Smooth muscle cell (in vitro differentiated cells): ENCODE measurements around the gene HMX2. TPM values are rescaled to one million over a fixed set of nuclear protein-coding genes. Genes with fewer than 3 reads are reported as not detected.

Experiments
- DNase-seq: peaks from one replicate; lab custom pipeline; 2025; ENCODE audit not compliant: unreplicated experiment; lab: John Stamatoyannopoulos, UW
- H2AFZ ChIP-seq: fragments of 200-600 bp; sonication (generic); 2 replicates; pipeline ENCODE4 v1.6.0; 2016; ENCODE audit warnings: antibody characterized with exemption, low read depth, mild to moderate bottlenecking
- H3F3A ChIP-seq: fragments of 200-600 bp; sonication (generic); 2 replicates; pipeline ENCODE4 v1.6.0; 2017; ENCODE audit warnings: antibody characterized with exemption, low read depth
- H3K27ac ChIP-seq: fragments of 200-600 bp; sonication (generic); 2 replicates; pipeline ENCODE4 v1.5.1; 2016; ENCODE audit warnings: low read depth, mild to moderate bottlenecking
- H3K27me3 ChIP-seq: fragments of 200-600 bp; sonication (generic); 2 replicates; pipeline ENCODE4 v1.6.1; 2016; ENCODE audit warnings: low read depth, mild to moderate bottlenecking
- H3K36me3 ChIP-seq: fragments of 200-600 bp; sonication (generic); 2 replicates; pipeline ENCODE4 v1.5.1; 2016; ENCODE audit warnings: low read depth
- H3K4me1 ChIP-seq: fragments of 200-600 bp; sonication (generic); 2 replicates; pipeline ENCODE4 v1.5.1; 2016; ENCODE audit warnings: low read depth
- H3K4me2 ChIP-seq: fragments of 200-600 bp; sonication (generic); 2 replicates; pipeline ENCODE4 v1.6.0; 2016; ENCODE audit warnings: mild to moderate bottlenecking
- H3K4me3 ChIP-seq: fragments of 200-600 bp; sonication (generic); 2 replicates; pipeline ENCODE4 v1.5.1; 2016; ENCODE audit warnings: mild to moderate bottlenecking
- H3K79me2 ChIP-seq: fragments of 200-600 bp; sonication (generic); 2 replicates; pipeline ENCODE4 v1.6.0; 2016; ENCODE audit warnings: low read depth, mild to moderate bottlenecking
- H3K9ac ChIP-seq: fragments of 200-600 bp; sonication (generic); 2 replicates; pipeline ENCODE4 v1.6.0; 2016; ENCODE audit warnings: low read depth
- H3K9me3 ChIP-seq: fragments of 200-600 bp; sonication (generic); replicated peaks from 2 replicates; pipeline ENCODE4 v1.5.1; 2016; ENCODE audit warnings: low read depth
- H4K20me1 ChIP-seq: fragments of 200-600 bp; sonication (generic); 2 replicates; pipeline ENCODE4 v1.6.0; 2016; ENCODE audit warnings: low read depth
- CTCF ChIP-seq: fragments of 200-600 bp; sonication (generic); IDR thresholded peaks from 2 replicates; pipeline ENCODE4 v1.5.1; 2017; ENCODE audit warnings: borderline replicate concordance, mild to moderate bottlenecking, antibody characterized with exemption; ENCODE audit not compliant: insufficient read depth, poor library complexity, severe bottlenecking
- WGBS: methylation state at CpG from one replicate; pipeline ENCODE4 v1.1.7; 2016; ENCODE audit warnings: low lambda C conversion rate; 5-methylcytosine and 5-hydroxymethylcytosine counted together
- polyA plus RNA-seq: library from polyadenylated mRNA; unstranded; fragments of >200 nt; fragmentation: Nextera tagmentation; extraction: Ambion mirVana; gene quantifications from 2 replicates; pipeline ENCODE4 v1.2.1, GENCODE V29; 2016
- total RNA-seq: library from RNA; depleted of rRNA; stranded (reverse); fragments of >200 nt; gene quantifications from 2 replicates; pipeline ENCODE4 v1.2.3, GENCODE V29; 2014

HMX2 gene
- total and polyA plus RNA-seq, 2 experiments from 2014 or later: not detected

GRCh38 chr10:123102673-123103072 is 45.3 kb upstream of the HMX2 start:
- H4K20me1 ChIP-seq: no peaks in the 10 kb centered on the region
- no peaks in the 10 kb centered on the region for H3K36me3 ChIP-seq
- no peaks in the 10 kb centered on the region for H3K9me3 ChIP-seq
- no peaks in the 10 kb centered on the region for H3F3A ChIP-seq
- no peak for DNase-seq
- 58% methylated on average over 2 of the region's 2 CpGs for WGBS
- H3K9ac ChIP-seq: no peak overlapping the region
- H2AFZ ChIP-seq: no peak overlapping the region
- no peak overlapping the region for H3K4me3 ChIP-seq
- H3K27ac ChIP-seq: no peak overlapping the region
- H3K4me2 ChIP-seq: no peak overlapping the region
- TF ChIP-seq CTCF: no peak
- H3K79me2 ChIP-seq: no peaks in the 10 kb centered on the region
- H3K27me3 ChIP-seq: peaks cover 20% of the 10 kb centered on the region
- H3K4me1 ChIP-seq: no peaks in the 10 kb centered on the region

- Histone ChIP-seq H3K27me3 (peaks cover 14% of the 10 kb centered on the region), H3K36me3 (no peaks in the 10 kb centered on the region), H3K79me2 (no peaks in the 10 kb centered on the region), H3K4me1 (no peaks in the 10 kb centered on the region), H3F3A (no peaks in the 10 kb centered on the region), H3K9me3 (no peaks in the 10 kb centered on the region), H4K20me1 (no peaks in the 10 kb centered on the region), H3K4me3 (no peak overlapping the region), H3K9ac (no peak overlapping the region), H2AFZ (no peak overlapping the region), H3K4me2 (no peak overlapping the region), H3K27ac (no peak overlapping the region)
- TF ChIP-seq CTCF: no peak
- no peak for DNase-seq
- WGBS: 87% methylated on average over 9 of the region's 9 CpGs
Measured at GRCh38 chr10:123103944-123104343, 44.0 kb upstream of the HMX2 start.

GRCh38 chr10:123109466-123109865 is 38.5 kb upstream of the HMX2 start:
- H3K4me1 ChIP-seq: no peaks in the 10 kb centered on the region
- H3K27me3 ChIP-seq: peaks cover 17% of the 10 kb centered on the region
- no peak for DNase-seq
- 65% methylated on average over 7 of the region's 7 CpGs for WGBS
- no peak overlapping the region for H2AFZ ChIP-seq
- no peaks in the 10 kb centered on the region for H4K20me1 ChIP-seq
- TF ChIP-seq CTCF: no peak
- no peak overlapping the region for H3K9ac ChIP-seq
- no peaks in the 10 kb centered on the region for H3F3A ChIP-seq
- H3K79me2 ChIP-seq: no peaks in the 10 kb centered on the region
- H3K4me3 ChIP-seq: no peak overlapping the region
- no peak overlapping the region for H3K4me2 ChIP-seq
- no peaks in the 10 kb centered on the region for H3K36me3 ChIP-seq
- H3K9me3 ChIP-seq: no peaks in the 10 kb centered on the region
- no peak overlapping the region for H3K27ac ChIP-seq

DNA sequence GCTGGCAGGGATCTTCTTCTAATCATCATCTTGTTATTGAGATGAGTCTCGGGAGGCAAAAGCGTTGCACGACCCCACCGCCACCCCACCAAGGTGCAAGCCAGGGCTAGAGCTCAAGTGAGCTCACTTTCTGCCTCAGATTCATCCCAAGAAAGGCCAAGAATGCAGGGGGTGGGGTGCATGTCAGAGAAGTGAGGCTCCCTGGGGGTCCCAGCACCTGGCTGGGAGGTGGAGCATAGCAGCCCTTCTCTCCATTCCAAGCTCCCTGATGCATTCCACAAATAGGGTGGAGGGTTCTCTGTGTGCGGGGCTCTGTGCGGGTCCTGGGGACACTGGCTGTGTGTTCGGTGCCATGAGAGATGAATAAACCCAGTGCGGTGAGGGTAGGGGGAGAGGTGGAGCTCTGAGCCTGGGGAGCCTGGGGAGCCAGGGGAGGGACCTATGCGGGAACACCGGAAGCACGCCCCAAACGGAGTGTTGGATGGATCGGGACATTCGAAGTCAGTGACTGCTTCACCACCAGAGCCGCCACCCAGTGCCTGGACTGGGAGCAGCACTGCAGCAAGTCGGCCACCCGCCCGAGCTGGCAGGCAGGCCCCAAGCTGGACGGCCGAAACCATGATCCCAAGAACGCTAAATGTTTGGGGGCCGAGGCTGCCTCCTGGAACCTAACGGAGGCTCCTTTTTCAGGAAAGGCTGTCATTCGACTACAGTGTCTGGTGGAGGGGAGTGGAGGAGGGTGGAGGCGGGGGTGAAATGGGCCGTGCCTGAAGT is 30.1 kb upstream of the HMX2 start:
- Histone ChIP-seq H3K4me2 (no peak overlapping the region), H3K4me1 (no peaks in the 10 kb centered on the region), H2AFZ (no peak overlapping the region), H3K27me3 (peaks cover 77% of the 10 kb centered on the region), H3K4me3 (no peak overlapping the region), H3K27ac (no peak overlapping the region), H4K20me1 (no peaks in the 10 kb centered on the region), H3K9me3 (no peaks in the 10 kb centered on the region), H3K79me2 (no peaks in the 10 kb centered on the region), H3K9ac (no peak overlapping the region), H3F3A (no peaks in the 10 kb centered on the region), H3K36me3 (no peaks in the 10 kb centered on the region)
- TF ChIP-seq CTCF: no peak
- DNase-seq: no peak
- WGBS: 42% methylated on average over 26 of the region's 26 CpGs
